GM19239 (cell line): ENCODE data around the gene OR2AJ1.

Source experiments
- DNase-seq: peaks from one replicate; pipeline ENCODE4 v3.0.0; 2011; ENCODE audit warnings: low spot score; ENCODE audit not compliant: insufficient read length
- FAIRE-seq: peaks from 2 replicates; lab custom pipeline; 2011; peaks lifted over from hg19 to GRCh38; lab: Jason Lieb, UNC

The OR2AJ1 gene

DNA sequence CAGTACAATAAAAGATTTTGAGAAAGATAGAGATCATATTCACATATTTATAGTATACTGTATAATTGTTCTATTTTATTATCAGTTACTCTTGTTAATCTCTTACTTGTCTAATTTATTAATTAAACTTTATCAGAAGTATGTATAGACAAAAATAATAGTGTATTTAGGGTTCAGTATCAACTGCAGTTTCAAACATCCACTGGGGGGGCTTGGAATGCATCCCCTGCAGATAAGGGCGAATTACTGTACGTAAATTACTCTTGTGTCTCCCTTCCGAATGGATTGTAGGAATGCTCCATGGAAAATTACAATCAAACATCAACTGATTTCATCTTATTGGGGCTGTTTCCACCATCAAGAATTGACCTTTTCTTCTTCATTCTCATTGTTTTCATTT lies 23.9 kb downstream of the OR2AJ1 start, which contains the start of gene OR2L8:
Gene OR2L8, plus strand, starts transcription at position 301 of the 400 bp plus-strand sequence. Its CDS starts 0 bp downstream, at position 301.
- FAIRE-seq (no peak), DNase-seq (no peak)

DNA sequence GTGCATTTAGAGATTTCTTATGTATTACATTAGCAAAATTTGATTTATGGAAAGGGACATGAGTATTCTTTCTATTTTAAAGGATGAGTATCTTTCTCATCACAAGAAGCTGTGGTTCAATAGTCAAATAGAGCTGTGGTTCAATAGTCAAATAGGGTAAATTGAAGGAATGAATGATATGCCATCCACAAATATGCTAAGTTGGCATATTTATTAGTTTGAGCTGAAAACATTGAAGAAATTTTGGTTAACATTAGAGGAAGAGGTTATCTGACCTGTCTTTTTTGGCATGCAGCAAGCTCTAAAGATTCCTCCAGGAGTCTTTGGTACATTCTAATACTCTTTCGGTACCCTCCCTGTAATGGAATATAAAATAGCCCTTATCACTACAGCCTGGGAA lies 28.7 kb downstream of the OR2AJ1 start:
- no peak for DNase-seq
- FAIRE-seq = no peak

DNA sequence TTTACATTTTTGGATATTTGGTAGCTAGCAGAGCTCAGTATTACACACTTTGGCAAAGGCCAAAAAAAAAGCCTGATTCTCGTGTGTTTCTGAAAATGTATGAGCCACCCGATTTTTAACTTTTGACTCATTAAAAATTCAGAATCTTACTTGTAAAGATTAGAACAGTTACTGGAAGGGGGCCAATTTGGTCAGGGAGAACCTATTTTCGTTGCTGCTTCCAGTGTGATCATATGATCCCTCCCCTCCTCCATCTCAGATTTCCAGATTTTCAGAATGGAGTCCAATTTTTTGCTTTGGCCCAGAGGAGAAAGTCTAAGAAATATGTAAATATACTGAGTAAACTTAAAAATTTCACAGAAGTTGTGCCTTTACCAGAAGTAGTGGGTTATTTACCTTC lies 37.1 kb downstream of the OR2AJ1 start:
- FAIRE-seq = no peak
- no peak for DNase-seq

DNA sequence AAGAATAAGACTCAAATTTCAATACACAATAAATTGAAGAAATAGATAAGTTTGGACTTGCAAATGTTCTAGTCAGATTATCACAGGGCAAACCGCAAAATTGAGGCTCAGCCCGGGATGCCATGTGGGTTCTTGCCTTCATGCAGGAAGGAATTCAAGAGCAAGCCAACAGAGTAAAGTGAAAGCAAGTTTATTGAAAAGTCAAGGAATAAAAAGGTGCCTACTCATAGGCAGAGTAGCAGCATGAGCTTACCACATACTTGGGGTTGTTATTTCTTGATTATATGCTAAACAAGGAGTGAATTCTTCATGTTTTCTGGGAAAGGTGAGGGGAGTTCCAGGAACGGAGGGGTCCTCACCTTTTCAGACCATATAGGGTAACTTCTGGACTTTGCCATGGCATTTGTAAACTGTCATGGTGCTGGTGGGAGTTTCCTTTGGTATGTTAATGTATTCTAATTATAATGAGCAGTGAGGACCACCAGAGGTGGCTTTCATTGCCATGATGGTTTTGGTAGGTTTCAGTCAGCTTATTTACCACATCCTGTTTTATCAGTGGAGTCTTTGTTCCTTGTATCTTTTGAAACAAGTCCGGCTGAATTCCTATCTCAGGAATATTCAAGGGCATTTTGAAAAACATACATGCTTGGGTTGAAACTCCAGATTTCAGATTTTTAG lies 38.4 kb downstream of the OR2AJ1 start:
- FAIRE-seq (no peak), DNase-seq (no peak)

DNA sequence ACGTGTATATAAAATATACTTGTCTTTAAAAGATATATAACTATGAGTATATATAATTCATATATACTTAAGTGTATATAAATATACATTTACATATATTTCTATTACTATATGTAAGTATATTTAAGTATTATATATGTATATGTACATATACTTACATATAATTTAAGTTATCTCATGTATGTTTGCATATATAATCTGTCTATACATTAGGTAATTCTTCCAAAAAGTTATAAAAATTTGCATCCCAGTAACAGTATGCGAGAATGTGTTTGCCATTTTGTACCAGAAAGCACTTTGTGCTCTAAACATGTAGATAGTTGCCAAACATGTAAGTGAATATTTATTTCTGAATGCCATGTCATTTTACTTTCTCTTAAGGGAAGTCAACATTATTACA lies 40.2 kb downstream of the OR2AJ1 start, which contains the start of gene OR2AK2:
Gene OR2AK2, plus strand, starts transcription at position 301 of the 400 bp plus-strand sequence. CDS start 144 bp downstream, outside the sequence.
- no peak for FAIRE-seq
- DNase-seq = no peak

DNA sequence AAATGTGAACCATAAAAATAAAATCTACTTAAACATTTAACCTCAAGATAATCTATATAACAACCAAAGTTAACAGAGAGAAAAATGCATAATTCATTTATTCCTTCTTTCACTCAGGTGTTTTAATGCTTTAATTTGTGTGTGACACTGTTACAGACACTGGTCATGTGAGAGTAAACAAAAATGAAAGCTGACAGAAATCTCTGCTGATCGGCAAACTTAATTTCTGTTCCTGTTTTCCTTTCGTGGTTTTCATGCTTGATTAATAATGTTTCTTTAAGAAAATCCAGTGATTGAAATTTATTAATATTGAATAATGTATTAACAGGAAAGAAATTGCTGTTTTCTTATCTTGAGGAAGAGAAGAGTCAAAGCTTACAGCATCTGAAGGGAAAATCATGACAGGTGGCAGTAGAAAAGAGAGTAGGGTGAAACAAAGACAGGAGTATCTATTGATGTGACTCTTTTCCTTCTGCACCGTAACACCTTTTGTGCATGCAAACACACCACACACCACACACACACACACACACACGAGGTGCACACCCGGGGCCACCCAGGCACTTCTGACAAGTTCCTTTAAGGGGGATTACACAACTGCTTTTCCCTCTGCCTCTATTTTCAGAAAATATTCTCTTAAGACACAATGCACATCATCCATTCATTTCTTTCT lies 42.0 kb downstream of the OR2AJ1 start:
- FAIRE-seq (peak; percentile 75), DNase-seq (no peak)
